ENCODE results near the gene GRIK3.
"Not testable (repeated sequence)": the region's sequence is repeated elsewhere in the genome, so short reads cannot be mapped to it uniquely, and the experiment has no call there.

Gene GRIK3

GRCh38 chr1:36941316-36941978, 92.9 kb downstream of the GRIK3 start:
- DNase-seq (ENCODE audit: low read depth), result no peak

GRCh38 chr1:36938819-36939218, 95.5 kb downstream of the GRIK3 start:
- DNase-seq (ENCODE audit: low read depth), result no peak

DNA sequence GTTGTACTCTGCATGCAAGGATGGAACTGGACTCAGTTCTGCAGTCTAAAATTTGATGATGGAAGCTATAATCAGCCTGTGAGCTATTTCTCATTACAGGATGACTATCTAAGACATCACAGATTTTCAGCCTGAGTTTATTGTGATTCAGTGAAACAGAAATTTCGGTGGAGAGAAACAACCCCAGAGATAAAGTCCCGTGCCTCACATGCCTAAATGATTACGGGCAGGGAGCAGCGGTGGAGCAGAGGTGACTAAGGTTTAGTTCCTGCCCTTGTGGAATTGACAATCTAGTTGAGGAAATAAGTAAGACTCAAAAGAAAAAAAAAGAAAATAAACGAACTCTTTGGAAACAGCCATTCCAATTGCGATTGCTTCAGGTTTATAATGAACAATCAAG, 96.9 kb downstream of the GRIK3 start:
- DNase-seq (ENCODE audit: low read depth), result no peak

GRCh38 chr1:36934061-36934460, 100.3 kb downstream of the GRIK3 start:
- DNase-seq (ENCODE audit: low read depth), result no peak

DNA sequence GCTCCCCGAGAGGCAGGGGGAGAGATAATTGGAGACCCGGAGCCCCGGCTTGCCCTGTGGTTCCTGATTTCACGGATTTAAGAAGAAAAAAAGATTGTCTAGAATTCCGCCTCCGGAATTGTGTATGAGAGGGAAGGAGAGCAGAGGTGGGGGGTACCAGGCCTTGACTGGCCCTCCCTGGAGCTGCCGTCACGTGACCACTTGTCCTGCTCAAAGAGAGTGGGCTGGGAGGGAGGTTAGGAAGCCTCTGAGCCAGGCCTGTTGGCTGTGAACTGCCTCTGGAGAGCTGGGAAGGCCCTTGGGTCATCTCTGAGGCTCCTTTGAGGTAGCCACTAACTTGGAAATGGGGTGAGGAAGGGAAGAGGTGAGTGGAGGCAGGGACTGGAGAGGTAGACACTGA, 106.5 kb downstream of the GRIK3 start:
- DNase-seq (ENCODE audit: low read depth), result no peak

DNA sequence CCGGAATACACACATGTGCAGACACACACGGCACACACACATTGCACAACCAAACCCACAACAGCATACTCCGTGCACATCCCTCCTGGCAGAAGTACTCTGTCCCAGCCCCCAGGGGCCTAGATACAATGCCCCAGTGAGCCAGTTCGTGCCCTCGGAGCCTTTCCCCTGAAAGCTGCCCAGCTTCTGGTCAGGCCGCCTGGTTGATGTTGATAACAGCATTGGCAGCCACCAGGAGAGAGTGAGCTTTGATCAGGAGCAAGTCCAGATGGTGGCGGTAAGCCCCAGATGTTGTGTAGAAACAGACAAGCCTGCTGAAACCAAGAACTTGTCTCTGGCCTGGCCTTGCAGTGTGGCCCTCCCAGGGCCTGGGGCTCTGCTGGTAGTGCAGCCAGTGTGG, 109.1 kb downstream of the GRIK3 start:
- DNase-seq (ENCODE audit: low read depth), result no peak

DNA sequence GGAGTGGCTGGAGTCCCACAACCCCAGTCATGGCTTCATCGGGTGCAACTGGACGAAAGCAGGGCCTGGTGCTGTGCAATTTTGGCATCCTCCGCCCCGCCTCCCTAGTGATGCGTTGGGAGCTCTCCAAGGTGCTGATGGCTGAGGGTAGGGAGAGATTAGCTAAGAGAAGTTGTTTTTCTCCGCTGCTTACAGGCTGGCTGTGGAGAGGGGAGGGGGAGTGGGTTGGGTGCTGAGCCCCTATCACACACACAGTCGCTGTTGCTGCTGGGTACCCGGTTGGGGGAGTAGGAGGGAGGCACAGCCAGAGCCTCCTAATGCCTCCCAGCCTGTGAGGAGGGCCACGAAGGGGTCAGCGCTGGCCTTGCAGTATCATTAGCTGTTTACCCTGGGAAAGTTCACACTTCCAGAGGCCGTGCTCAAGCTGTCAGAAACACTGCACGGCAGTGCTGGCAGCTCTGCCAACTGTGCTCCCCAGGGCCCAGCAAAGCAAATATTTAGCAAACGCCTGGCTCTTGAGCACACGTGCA, 110.0 kb downstream of the GRIK3 start:
- DNase-seq (ENCODE audit: low read depth), result no peak

- DNase-seq (ENCODE audit: low read depth), result no peak
Observed at GRCh38 chr1:36922593-36923426, 111.5 kb downstream of the GRIK3 start.

DNA sequence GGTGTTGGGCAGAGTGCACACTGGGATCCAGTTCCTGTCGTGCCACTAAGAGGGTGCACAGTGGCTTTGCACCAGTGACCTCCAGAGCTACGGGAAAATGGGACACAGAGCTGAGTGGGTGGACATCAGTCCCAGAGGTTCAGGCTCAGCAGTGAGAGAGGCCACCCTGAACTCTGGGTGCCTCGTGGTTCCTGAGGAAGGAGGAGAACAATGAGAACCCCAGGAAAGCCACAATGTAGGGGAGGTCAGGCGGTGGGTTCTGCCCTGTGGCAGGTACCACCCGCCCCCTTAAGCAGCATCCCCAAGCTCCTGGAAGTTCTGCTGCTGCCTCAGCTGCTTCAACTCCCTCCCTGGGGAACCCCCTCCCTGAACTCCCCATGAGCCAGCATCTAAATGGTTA, 112.2 kb downstream of the GRIK3 start:
- no peak for DNase-seq (ENCODE audit: low read depth)

- no peak for DNase-seq (ENCODE audit: low read depth)
Observed at GRCh38 chr1:36920801-36921405, 113.4 kb downstream of the GRIK3 start.

GRCh38 chr1:36920371-36920770, 113.9 kb downstream of the GRIK3 start:
- DNase-seq (ENCODE audit: low read depth), result no peak

DNA sequence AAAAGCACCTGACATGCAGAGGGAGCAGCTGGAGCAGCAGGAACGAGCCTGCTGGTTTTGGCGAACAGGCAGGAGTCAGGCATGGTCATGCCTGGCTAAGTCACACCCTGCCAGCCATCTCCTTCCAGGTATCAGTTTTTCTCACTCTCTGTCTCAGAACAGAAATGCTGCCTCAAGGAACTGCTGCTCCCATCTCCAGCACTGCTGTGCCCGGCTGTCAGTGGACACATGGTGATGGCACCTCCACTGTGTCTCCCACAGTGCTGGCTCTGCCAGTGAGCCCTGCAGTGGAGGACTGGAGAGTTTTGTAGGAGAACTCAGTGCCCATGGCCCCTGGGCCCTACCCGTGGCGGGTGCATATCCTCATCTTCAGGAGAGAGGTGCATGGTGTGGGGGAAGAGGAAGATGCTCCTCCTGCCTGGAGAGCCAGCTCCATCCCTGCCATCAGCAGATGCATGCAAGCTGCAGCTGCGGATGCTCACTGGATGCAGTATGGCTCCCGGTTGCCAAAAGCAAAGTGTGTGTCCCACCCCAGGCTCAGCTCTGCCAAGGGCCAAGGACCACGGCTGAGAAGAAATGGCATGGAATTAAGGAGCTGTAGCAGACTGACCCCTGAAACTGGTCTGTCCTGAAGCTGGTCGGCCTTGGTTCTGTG, 114.7 kb downstream of the GRIK3 start:
- no peak for DNase-seq (ENCODE audit: low read depth)

GRCh38 chr1:36918604-36919003, 115.7 kb downstream of the GRIK3 start:
- DNase-seq (ENCODE audit: low read depth), result no peak

DNA sequence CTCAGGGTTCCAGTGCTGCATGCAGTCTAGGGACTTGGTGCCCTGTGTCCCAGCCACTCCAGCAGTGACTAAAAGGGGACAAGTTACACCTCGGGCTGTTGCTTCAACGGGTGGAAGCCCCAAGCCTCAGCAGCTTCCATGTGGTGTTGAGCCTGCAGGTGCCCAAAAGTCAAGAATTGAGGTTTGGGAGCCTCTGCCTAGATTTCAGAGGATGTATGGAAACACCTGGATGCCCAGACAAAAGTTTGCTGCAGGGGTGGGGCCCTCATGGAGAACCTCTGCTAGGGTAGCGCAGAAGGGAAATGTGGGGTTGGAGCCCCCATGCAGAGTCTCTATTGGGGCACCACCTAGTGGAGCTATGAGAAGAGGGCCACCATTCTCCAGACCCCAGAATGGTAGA, 117.8 kb downstream of the GRIK3 start:
- DNase-seq (ENCODE audit: low read depth), result not testable (repeated sequence)

GRCh38 chr1:36913484-36914060, 120.7 kb downstream of the GRIK3 start:
- no peak for DNase-seq (ENCODE audit: low read depth)

- DNase-seq (ENCODE audit: low read depth), result no peak
Observed at GRCh38 chr1:36913016-36913415, 121.3 kb downstream of the GRIK3 start.

GRCh38 chr1:36912365-36912865, 121.9 kb downstream of the GRIK3 start:
- DNase-seq (ENCODE audit: low read depth), result no peak

GRCh38 chr1:36911561-36912364, 122.6 kb downstream of the GRIK3 start:
- DNase-seq (ENCODE audit: low read depth), result no peak

DNA sequence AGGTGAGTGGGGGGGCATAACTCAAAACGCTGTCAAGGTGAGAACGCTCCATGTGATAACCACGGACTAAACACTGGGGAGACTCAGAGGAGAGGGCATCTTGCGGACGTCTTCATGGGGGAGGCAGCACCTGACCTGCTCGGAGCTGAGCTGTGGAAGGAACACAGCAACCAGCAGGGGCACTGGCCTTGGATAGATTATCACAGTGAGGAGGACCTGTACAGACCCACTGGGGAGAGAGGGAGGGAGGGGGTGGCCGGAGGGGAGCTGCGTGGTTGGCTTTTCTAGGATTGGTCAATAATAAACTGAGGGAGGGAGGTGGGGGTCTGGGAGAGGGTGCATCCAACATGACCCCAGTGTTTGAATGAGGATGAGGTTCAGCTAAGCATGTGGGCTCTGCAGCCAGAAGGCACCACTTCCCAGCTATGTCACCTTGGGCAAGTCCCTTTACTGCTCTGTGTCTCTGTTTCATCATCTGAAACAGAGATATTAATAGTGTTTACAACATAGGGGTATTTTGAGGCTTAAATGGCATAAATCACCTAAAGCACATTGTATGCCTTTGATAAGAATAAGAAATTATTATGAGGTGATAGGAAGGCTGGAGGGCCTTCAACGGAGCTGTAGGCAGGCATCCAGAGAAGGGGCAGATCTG, 123.3 kb downstream of the GRIK3 start:
- no peak for DNase-seq (ENCODE audit: low read depth)

- DNase-seq (ENCODE audit: low read depth), result no peak
Observed at GRCh38 chr1:36909946-36910725, 124.2 kb downstream of the GRIK3 start.
